GM23248 (cell line): ENCODE measurements around the gene TAS1R3. TPM values are rescaled to one million over a fixed set of nuclear protein-coding genes. Genes with fewer than 3 reads are reported as not detected.

Experiments
- DNase-seq: peaks from one replicate; pipeline ENCODE4 v3.0.0-alpha.2; 2015
- H2AFZ ChIP-seq: fragments of 200-600 bp; sonication (generic); 2 replicates; pipeline ENCODE4 v1.6.1; 2016; ENCODE audit warnings: antibody characterized with exemption
- H3F3A ChIP-seq: fragments of 200-600 bp; sonication (generic); 2 replicates; pipeline ENCODE4 v1.6.1; 2016; ENCODE audit warnings: mild to moderate bottlenecking, antibody characterized with exemption, mixed run types; ENCODE audit not compliant: insufficient read depth
- H3K27ac ChIP-seq: fragments of 200-600 bp; sonication (generic); 2 replicates; pipeline ENCODE4 v1.5.1; 2016; ENCODE audit warnings: mild to moderate bottlenecking
- H3K27me3 ChIP-seq: fragments of 200-600 bp; sonication (generic); replicated peaks from 2 replicates; pipeline ENCODE4 v1.6.1; 2016; ENCODE audit warnings: mild to moderate bottlenecking; ENCODE audit not compliant: insufficient read depth
- H3K36me3 ChIP-seq: fragments of 200-600 bp; sonication (generic); 2 replicates; pipeline ENCODE4 v1.6.1; 2016; ENCODE audit warnings: low read depth, mild to moderate bottlenecking
- H3K4me1 ChIP-seq: fragments of 200-600 bp; sonication (generic); 2 replicates; pipeline ENCODE4 v1.6.1; 2016; ENCODE audit warnings: mild to moderate bottlenecking; ENCODE audit not compliant: insufficient read depth
- H3K4me2 ChIP-seq: fragments of 200-600 bp; sonication (generic); one replicate; pipeline ENCODE4 v1.6.1; 2016; ENCODE audit warnings: mild to moderate bottlenecking; ENCODE audit not compliant: unreplicated experiment
- H3K4me3 ChIP-seq: fragments of 200-600 bp; sonication (generic); 2 replicates; pipeline ENCODE4 v1.5.1; 2016; ENCODE audit warnings: mild to moderate bottlenecking
- H3K79me2 ChIP-seq: fragments of 200-600 bp; sonication (generic); 2 replicates; pipeline ENCODE4 v1.6.1; 2016; ENCODE audit warnings: mild to moderate bottlenecking; ENCODE audit not compliant: insufficient read depth
- H3K9ac ChIP-seq: fragments of 200-600 bp; sonication (generic); 2 replicates; pipeline ENCODE4 v1.6.1; 2016; ENCODE audit warnings: mild to moderate bottlenecking
- H3K9me2 ChIP-seq: fragments of 200-600 bp; sonication (generic); 2 replicates; pipeline ENCODE4 v1.6.1; 2016; ENCODE audit warnings: mixed run types, mild to moderate bottlenecking, moderate library complexity; ENCODE audit not compliant: insufficient read depth
- H3K9me3 ChIP-seq: fragments of 200-600 bp; sonication (generic); one replicate; pipeline ENCODE4 v1.6.1; 2017; ENCODE audit warnings: low read depth
- H4K20me1 ChIP-seq: fragments of 200-600 bp; sonication (generic); 2 replicates; pipeline ENCODE4 v1.6.0; 2016; ENCODE audit not compliant: insufficient read depth
- EZH2 ChIP-seq: fragments of 200-600 bp; sonication (generic); IDR thresholded peaks from 2 replicates; pipeline ENCODE4 v1.6.1; 2018; ENCODE audit warnings: antibody characterized with exemption, mild to moderate bottlenecking; ENCODE audit not compliant: insufficient read depth, poor library complexity, severe bottlenecking
- EZH2phosphoT487 ChIP-seq: fragments of 200-600 bp; sonication (generic); IDR thresholded peaks from 2 replicates; pipeline ENCODE4 v1.6.1; 2018; ENCODE audit warnings: antibody characterized with exemption, moderate library complexity, mild to moderate bottlenecking, low read depth; ENCODE audit not compliant: insufficient read depth
- WGBS, 2 experiments: methylation state at CpG; one replicate each; pipeline ENCODE4 v1.1.6; 2015 to 2017; ENCODE audit warnings: low lambda C conversion rate in 2 of 2, low coverage in 1 of 2; ENCODE audit errors: missing lambda C conversion rate in 2 of 2; 5-methylcytosine and 5-hydroxymethylcytosine counted together
- in situ Hi-C: fragments of 300-500 bp; cut with MboI; formaldehyde crosslinking; loops from 2 replicates; pipeline ENCODE4 v1.15.0; 2020
- polyA plus RNA-seq: library from polyadenylated mRNA; unstranded; fragments of >200 nt; fragmentation: Nextera tagmentation; extraction: Ambion mirVana; gene quantifications from 2 replicates; pipeline ENCODE4 v1.2.1, GENCODE V29; 2016
- total RNA-seq: library from RNA; depleted of rRNA; stranded (reverse); fragments of >200 nt; shearing (Covaris generic); gene quantifications from 2 replicates; pipeline ENCODE4 v1.2.3, GENCODE V29; 2014

Gene TAS1R3
- total and polyA plus RNA-seq, 2 experiments from 2014 or later, result 0.54 TPM; not detected in 1

GRCh38 chr1:1299686-1300351 is 31.3 kb upstream of the TAS1R3 start:
- in situ Hi-C loops, result no loop called here
- no peak overlapping the region for H3K4me3 ChIP-seq
- H3F3A ChIP-seq, result no peaks in the 10 kb centered on the region
- no peak overlapping the region for H3K4me2 ChIP-seq
- H3K27ac ChIP-seq, result no peak overlapping the region
- no peak overlapping the region for H3K9ac ChIP-seq
- H3K27me3 ChIP-seq, result no peaks in the 10 kb centered on the region
- H4K20me1 ChIP-seq, result no peaks in the 10 kb centered on the region
- TF ChIP-seq EZH2phosphoT487 (no peak), EZH2 (no peak)
- H3K9me3 ChIP-seq, result no peaks in the 10 kb centered on the region
- no peak overlapping the region for H2AFZ ChIP-seq
- H3K4me1 ChIP-seq, result peaks cover 3% of the 10 kb centered on the region
- no peaks in the 10 kb centered on the region for H3K9me2 ChIP-seq
- H3K79me2 ChIP-seq, result peaks cover 21% of the 10 kb centered on the region
- 91 to 97% methylated on average over 11 to 22 of the region's 22 CpGs for WGBS, 2 experiments
- H3K36me3 ChIP-seq, result no peaks in the 10 kb centered on the region
- DNase-seq, result no peak

- peaks cover 26% of the 10 kb centered on the region for H3K79me2 ChIP-seq
- no peak overlapping the region for H3K9ac ChIP-seq
- in situ Hi-C loops, result no loop called here
- H3K4me2 ChIP-seq, result no peak overlapping the region
- H3K4me3 ChIP-seq, result no peak overlapping the region
- no peaks in the 10 kb centered on the region for H3F3A ChIP-seq
- TF ChIP-seq EZH2phosphoT487 (no peak), EZH2 (no peak)
- H3K27ac ChIP-seq, result no peak overlapping the region
- no peaks in the 10 kb centered on the region for H3K36me3 ChIP-seq
- H3K27me3 ChIP-seq, result no peaks in the 10 kb centered on the region
- no peak for DNase-seq
- no peaks in the 10 kb centered on the region for H4K20me1 ChIP-seq
- H2AFZ ChIP-seq, result no peak overlapping the region
- H3K9me2 ChIP-seq, result no peaks in the 10 kb centered on the region
- peaks cover 9% of the 10 kb centered on the region for H3K4me1 ChIP-seq
- no peaks in the 10 kb centered on the region for H3K9me3 ChIP-seq
- WGBS, 2 experiments, result 94 to 95% methylated on average over 11 to 12 of the region's 12 CpGs
Observed at GRCh38 chr1:1300352-1300739, 30.7 kb upstream of the TAS1R3 start.

- no peak for TF ChIP-seq EZH2
- TF ChIP-seq EZH2phosphoT487, result no peak
- DNase-seq, result no peak
- H4K20me1 ChIP-seq, result no peaks in the 10 kb centered on the region
Observed at GRCh38 chr1:1302006-1302430, 29.1 kb upstream of the TAS1R3 start.

GRCh38 chr1:1302951-1303509 is 28.1 kb upstream of the TAS1R3 start:
- in situ Hi-C loops, result no loop called here
- Histone ChIP-seq H3K9ac (no peak overlapping the region), H4K20me1 (no peaks in the 10 kb centered on the region), H3F3A (no peaks in the 10 kb centered on the region), H3K9me2 (no peaks in the 10 kb centered on the region), H3K36me3 (no peaks in the 10 kb centered on the region), H3K4me2 (no peak overlapping the region), H3K4me3 (no peak overlapping the region), H3K9me3 (no peaks in the 10 kb centered on the region), H3K79me2 (peaks cover 45% of the 10 kb centered on the region), H3K27me3 (no peaks in the 10 kb centered on the region), H3K27ac (no peak overlapping the region), H2AFZ (no peak overlapping the region), H3K4me1 (peaks cover 22% of the 10 kb centered on the region)
- 81 to 87% methylated on average over 23 to 31 of the region's 31 CpGs for WGBS, 2 experiments
- no peak for DNase-seq
- TF ChIP-seq EZH2phosphoT487 (no peak), EZH2 (no peak)

More at GRCh38 chr1:1302006-1302430, 29.1 kb upstream of the TAS1R3 start:
- H3K4me3 ChIP-seq, result no peak overlapping the region
- H3K36me3 ChIP-seq, result no peaks in the 10 kb centered on the region
- peaks cover 22% of the 10 kb centered on the region for H3K4me1 ChIP-seq
- H3K9ac ChIP-seq, result no peak overlapping the region
- H3K9me3 ChIP-seq, result no peaks in the 10 kb centered on the region
- no peak overlapping the region for H2AFZ ChIP-seq
- H3K9me2 ChIP-seq, result no peaks in the 10 kb centered on the region
- H3K27ac ChIP-seq, result no peak overlapping the region
- WGBS, 2 experiments, result 87 to 97% methylated on average over 7 to 8 of the region's 9 CpGs
- in situ Hi-C loops, result no loop called here
- peaks cover 41% of the 10 kb centered on the region for H3K79me2 ChIP-seq
- H3K27me3 ChIP-seq, result no peaks in the 10 kb centered on the region
- H3F3A ChIP-seq, result no peaks in the 10 kb centered on the region
- no peak overlapping the region for H3K4me2 ChIP-seq
